ENCODE results near the gene CASD1. TPM values are rescaled to one million over a fixed set of nuclear protein-coding genes. Genes with fewer than 3 reads are reported as not detected.

Gene CASD1
- total RNA-seq (ENCODE audit: low replicate concordance) = 55.4 and 93.5 TPM in 2 replicates

- Mint-ChIP-seq H3K27me3 (ENCODE audit: insufficient read depth, low read depth) (no peaks in the 10 kb centered on the region), H3K36me3 (peaks cover 1% of the 10 kb centered on the region), H3K4me1 (peaks cover 36% of the 10 kb centered on the region), H3K9me3 (no peaks in the 10 kb centered on the region), H3K27ac (peak within 1 kb of the TSS; percentile 97), H3K4me3 (peak within 1 kb of the TSS; percentile 91)
- Histone ChIP-seq H3K27ac (peak within 1 kb of the TSS; percentile 88), H2AFZ (replicated peaks) (peak within 1 kb of the TSS; percentile 86), H3F3A (ENCODE audit: low read depth) (peaks cover 10% of the 10 kb centered on the region), H3K79me2 (ENCODE audit: low read depth) (peaks cover 45% of the 10 kb centered on the region), H3K4me2 (peak within 1 kb of the TSS; percentile 99), H3K9ac (peak within 1 kb of the TSS; percentile 83), H3K4me1 (peaks cover 38% of the 10 kb centered on the region), H4K20me1 (ENCODE audit: low read depth) (peaks cover 39% of the 10 kb centered on the region), H3K4me3 (peak within 1 kb of the TSS; percentile 90), H3K9me3 (ENCODE audit: low read depth) (no peaks in the 10 kb centered on the region), H3K27me3 (no peaks in the 10 kb centered on the region), H3K36me3 (no peaks in the 10 kb centered on the region)
- no peak for DNase-seq (ENCODE audit: low spot score)
- TF ChIP-seq EZH2 (IDR thresholded peaks at IDR 0.05) = no peak
- no peak for TF ChIP-seq CTCF (IDR thresholded peaks at IDR 0.05)
- no peak for TF ChIP-seq EZH2phosphoT487 (IDR thresholded peaks at IDR 0.05)
Measured at GRCh38 chr7:94509264-94509886, at the start of gene CASD1. Gene CASD1 (plus strand): TSS chr7:94509809. CDS start chr7:94510085, 276 bp downstream.

- H3K27me3 Mint-ChIP-seq (ENCODE audit: insufficient read depth, low read depth) = no peaks in the 10 kb centered on the region
- H3K4me3 Mint-ChIP-seq = no peak overlapping the region
- no peaks in the 10 kb centered on the region for H3K36me3 Mint-ChIP-seq
- Histone ChIP-seq H3K9me3 (ENCODE audit: low read depth) (no peaks in the 10 kb centered on the region), H3K4me2 (no peak overlapping the region), H3K36me3 (no peaks in the 10 kb centered on the region), H3K27ac (no peak overlapping the region), H3K27me3 (no peaks in the 10 kb centered on the region), H2AFZ (replicated peaks) (no peak overlapping the region), H3K79me2 (ENCODE audit: low read depth) (no peaks in the 10 kb centered on the region), H3F3A (ENCODE audit: low read depth) (no peaks in the 10 kb centered on the region), H4K20me1 (ENCODE audit: low read depth) (no peaks in the 10 kb centered on the region), H3K4me3 (no peak overlapping the region), H3K4me1 (no peaks in the 10 kb centered on the region), H3K9ac (no peak overlapping the region)
- TF ChIP-seq EZH2 (IDR thresholded peaks at IDR 0.05) (no peak), CTCF (IDR thresholded peaks at IDR 0.05) (no peak), EZH2phosphoT487 (IDR thresholded peaks at IDR 0.05) (no peak)
- H3K4me1 Mint-ChIP-seq = no peaks in the 10 kb centered on the region
- no peak overlapping the region for H3K27ac Mint-ChIP-seq
- H3K9me3 Mint-ChIP-seq = peaks cover 3% of the 10 kb centered on the region
- no peak for DNase-seq (ENCODE audit: low spot score)
Measured at GRCh38 chr7:94466516-94466915, 43.1 kb upstream of the CASD1 start.

- Histone ChIP-seq H4K20me1 (ENCODE audit: low read depth) (no peaks in the 10 kb centered on the region), H3K27ac (no peak overlapping the region), H3K27me3 (no peaks in the 10 kb centered on the region), H3K9me3 (ENCODE audit: low read depth) (no peaks in the 10 kb centered on the region), H3K36me3 (no peaks in the 10 kb centered on the region), H3F3A (ENCODE audit: low read depth) (no peaks in the 10 kb centered on the region), H3K4me3 (no peak overlapping the region), H3K4me1 (no peaks in the 10 kb centered on the region), H3K9ac (no peak overlapping the region), H3K4me2 (no peak overlapping the region), H3K79me2 (ENCODE audit: low read depth) (no peaks in the 10 kb centered on the region), H2AFZ (replicated peaks) (no peak overlapping the region)
- Mint-ChIP-seq H3K36me3 (no peaks in the 10 kb centered on the region), H3K27me3 (ENCODE audit: insufficient read depth, low read depth) (peaks cover 2% of the 10 kb centered on the region), H3K4me1 (no peaks in the 10 kb centered on the region), H3K27ac (no peak overlapping the region), H3K9me3 (peaks cover 3% of the 10 kb centered on the region), H3K4me3 (no peak overlapping the region)
- no peak for DNase-seq (ENCODE audit: low spot score)
- no peak for TF ChIP-seq EZH2 (IDR thresholded peaks at IDR 0.05)
- no peak for TF ChIP-seq CTCF (IDR thresholded peaks at IDR 0.05)
- TF ChIP-seq EZH2phosphoT487 (IDR thresholded peaks at IDR 0.05) = no peak
Measured at GRCh38 chr7:94471604-94472003, 38.0 kb upstream of the CASD1 start.
